Spleen (tissue), 7 donors: Measurements from ENCODE around the gene MAP3K7CL.

Experiments used
- CTCF ChIP-seq, 11 experiments: fragments of 200-600 bp in 7 of 11; fragments of 450-650 bp in 4 of 11; sonication (generic) in 4 of 11; IDR thresholded peaks in 8 of 11; conservative IDR thresholded peaks in 3 of 11; 1 replicate in 7 of 11; 2 replicates in 4 of 11; pipeline versions ENCODE4 v1.4.0 to v1.8.0; 2016 to 2021; ENCODE audit warnings: antibody characterized with exemption in 11 of 11, inconsistent platforms in 4 of 11, mild to moderate bottlenecking in 1 of 11
- POLR2AphosphoS5 ChIP-seq, 3 donors: sonication (generic); formaldehyde crosslinking; IDR thresholded peaks; one replicate each; pipeline ENCODE4 v1.5.1; 2017; ENCODE audit warnings: antibody characterized with exemption in 3 of 3
- donor health status: DM: no; HTN: no; CAD: no; lungs with moderate emphysema.
- donor health status: DM: no; HTN: no; CAD: no.
- donor health status: DM: no; HTN: no; CAD: no.

GRCh38 chr21:29178926-29179325 is 48.5 kb downstream of the MAP3K7CL start:
- TF ChIP-seq POLR2AphosphoS5 (IDR thresholded peaks at IDR 0.05): no peak
- no peak for TF ChIP-seq CTCF (IDR thresholded peaks at IDR 0.05 in 8 of 11, conservative IDR thresholded peaks at IDR 0.05 in 3 of 11)
